Stimulated activated memory B cell treated with anti-CD40 and anti-IgM and Interleukin-4, amounts not matched to agents 10 μg/mL and 1 μg/mL and 100 μg/mL, for 72 hours (primary cell): Measurements from ENCODE around the gene ADGRL3.
"Not testable (repeated sequence)": the region's sequence is repeated elsewhere in the genome, so short reads cannot be mapped to it uniquely, and the experiment has no call there.

Source experiments
- ATAC-seq: fragments of 150-1000 bp; cut with Tn5 transposase; 2 replicates; pipeline ENCODE4 v1.10.0; 2021
- H3K27ac Mint-ChIP-seq: one replicate; pipeline ENCODE4 v1.8.0; 2022; ENCODE audit warnings: mild to moderate bottlenecking, mixed read lengths
- H3K27me3 Mint-ChIP-seq: one replicate; pipeline ENCODE4 v1.8.0; 2022; ENCODE audit warnings: mixed read lengths
- H3K36me3 Mint-ChIP-seq: one replicate; pipeline ENCODE4 v1.8.0; 2022; ENCODE audit warnings: mixed read lengths
- H3K4me1 Mint-ChIP-seq: one replicate; pipeline ENCODE4 v1.8.0; 2022; ENCODE audit warnings: mixed read lengths
- H3K4me3 Mint-ChIP-seq: one replicate; pipeline ENCODE4 v1.8.0; 2022; ENCODE audit warnings: mild to moderate bottlenecking, moderate library complexity, mixed read lengths
- H3K9me3 Mint-ChIP-seq: one replicate; pipeline ENCODE4 v1.8.0; 2022; ENCODE audit warnings: mixed read lengths

Gene ADGRL3

GRCh38 chr4:61646746-61647350 is 446.7 kb downstream of the ADGRL3 start:
- H3K36me3 Mint-ChIP-seq, H3K4me1 Mint-ChIP-seq, H3K9me3 Mint-ChIP-seq, H3K27ac Mint-ChIP-seq, ATAC-seq, H3K4me3 Mint-ChIP-seq, H3K27me3 Mint-ChIP-seq: not testable (repeated sequence)

- no peak for ATAC-seq
- no peak overlapping the region for H3K4me3 Mint-ChIP-seq
- no peak overlapping the region for H3K27ac Mint-ChIP-seq
- no peaks in the 10 kb centered on the region for H3K4me1 Mint-ChIP-seq
- H3K27me3 Mint-ChIP-seq, result no peaks in the 10 kb centered on the region
- no peaks in the 10 kb centered on the region for H3K36me3 Mint-ChIP-seq
- peaks cover 3% of the 10 kb centered on the region for H3K9me3 Mint-ChIP-seq
Observed at GRCh38 chr4:61648264-61648663, 448.1 kb downstream of the ADGRL3 start.

GRCh38 chr4:61657016-61657415 is 456.9 kb downstream of the ADGRL3 start:
- Mint-ChIP-seq H3K36me3 (no peaks in the 10 kb centered on the region), H3K27me3 (no peaks in the 10 kb centered on the region), H3K9me3 (peaks cover 3% of the 10 kb centered on the region), H3K27ac (no peak overlapping the region), H3K4me3 (no peak overlapping the region), H3K4me1 (no peaks in the 10 kb centered on the region)
- no peak for ATAC-seq

DNA sequence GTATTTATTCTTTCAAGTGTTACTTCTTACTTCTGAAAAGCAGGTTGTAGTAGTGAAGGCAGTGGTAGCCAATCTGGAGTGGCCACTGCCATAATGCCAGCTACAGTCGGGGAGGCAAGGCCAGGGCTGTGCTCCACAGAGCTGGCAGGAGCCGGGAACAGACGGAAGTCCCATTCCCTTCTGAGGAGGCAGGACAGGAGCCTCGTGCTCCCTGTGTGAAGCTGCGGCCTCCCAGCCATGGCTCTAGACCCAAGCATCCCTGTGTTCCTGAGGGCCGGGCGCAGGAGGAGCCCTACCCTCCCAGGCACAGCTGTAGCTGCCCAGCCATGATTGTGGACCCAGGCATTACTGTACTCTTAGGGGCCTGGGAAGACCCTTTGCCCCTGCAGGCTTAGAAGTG is 461.8 kb downstream of the ADGRL3 start:
- H3K27me3 Mint-ChIP-seq, result no peaks in the 10 kb centered on the region
- H3K9me3 Mint-ChIP-seq, result peaks cover 3% of the 10 kb centered on the region
- no peak overlapping the region for H3K27ac Mint-ChIP-seq
- ATAC-seq, result peak; percentile 48
- no peak overlapping the region for H3K4me3 Mint-ChIP-seq
- no peaks in the 10 kb centered on the region for H3K4me1 Mint-ChIP-seq
- no peaks in the 10 kb centered on the region for H3K36me3 Mint-ChIP-seq

DNA sequence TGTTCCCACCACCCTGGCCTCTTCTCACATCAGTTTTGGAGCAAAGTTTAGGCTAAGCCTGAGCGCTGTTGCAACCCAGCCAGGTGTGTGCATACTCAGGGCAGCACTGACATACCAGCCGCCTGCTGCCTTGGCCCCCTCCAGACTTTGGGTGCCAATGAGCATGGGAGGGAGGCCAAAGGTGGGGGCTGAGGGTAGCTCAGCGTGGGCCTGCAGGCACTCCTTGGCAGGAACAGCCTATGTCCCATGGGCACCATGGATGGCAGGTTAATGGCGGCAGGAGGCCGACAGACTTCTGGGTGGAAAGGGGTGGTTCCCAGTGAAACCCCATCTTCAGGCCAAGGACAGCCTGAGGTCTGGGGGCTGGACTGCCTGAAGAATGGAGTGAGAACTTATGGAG is 462.2 kb downstream of the ADGRL3 start:
- ATAC-seq, result peak; percentile 39
- Mint-ChIP-seq H3K4me3 (no peak overlapping the region), H3K9me3 (peaks cover 3% of the 10 kb centered on the region), H3K27ac (no peak overlapping the region), H3K4me1 (no peaks in the 10 kb centered on the region), H3K27me3 (no peaks in the 10 kb centered on the region), H3K36me3 (no peaks in the 10 kb centered on the region)

- H3K4me1 Mint-ChIP-seq, result no peaks in the 10 kb centered on the region
- no peaks in the 10 kb centered on the region for H3K36me3 Mint-ChIP-seq
- no peaks in the 10 kb centered on the region for H3K27me3 Mint-ChIP-seq
- ATAC-seq, result no peak
- no peak overlapping the region for H3K27ac Mint-ChIP-seq
- H3K9me3 Mint-ChIP-seq, result peaks cover 6% of the 10 kb centered on the region
- no peak overlapping the region for H3K4me3 Mint-ChIP-seq
Observed at GRCh38 chr4:61663310-61663709, 463.2 kb downstream of the ADGRL3 start.

- Mint-ChIP-seq H3K4me1 (no peaks in the 10 kb centered on the region), H3K27ac (no peak overlapping the region), H3K9me3 (peaks cover 3% of the 10 kb centered on the region), H3K4me3 (no peak overlapping the region), H3K36me3 (no peaks in the 10 kb centered on the region), H3K27me3 (no peaks in the 10 kb centered on the region)
- ATAC-seq, result no peak
Observed at GRCh38 chr4:61665649-61666048, 465.5 kb downstream of the ADGRL3 start.

GRCh38 chr4:61666244-61666643 is 466.1 kb downstream of the ADGRL3 start:
- Mint-ChIP-seq H3K9me3 (peaks cover 3% of the 10 kb centered on the region), H3K4me1 (no peaks in the 10 kb centered on the region), H3K27ac (no peak overlapping the region), H3K4me3 (no peak overlapping the region), H3K27me3 (no peaks in the 10 kb centered on the region), H3K36me3 (no peaks in the 10 kb centered on the region)
- no peak for ATAC-seq

GRCh38 chr4:61671599-61671998 is 471.5 kb downstream of the ADGRL3 start:
- peaks cover 3% of the 10 kb centered on the region for H3K9me3 Mint-ChIP-seq
- H3K27me3 Mint-ChIP-seq, result no peaks in the 10 kb centered on the region
- H3K4me1 Mint-ChIP-seq, result no peaks in the 10 kb centered on the region
- H3K4me3 Mint-ChIP-seq, result no peak overlapping the region
- H3K36me3 Mint-ChIP-seq, result no peaks in the 10 kb centered on the region
- no peak for ATAC-seq
- no peak overlapping the region for H3K27ac Mint-ChIP-seq

GRCh38 chr4:61675464-61675863 is 475.3 kb downstream of the ADGRL3 start:
- Mint-ChIP-seq H3K9me3 (no peaks in the 10 kb centered on the region), H3K27me3 (no peaks in the 10 kb centered on the region), H3K4me3 (no peak overlapping the region), H3K4me1 (no peaks in the 10 kb centered on the region), H3K27ac (no peak overlapping the region), H3K36me3 (no peaks in the 10 kb centered on the region)
- ATAC-seq, result no peak

DNA sequence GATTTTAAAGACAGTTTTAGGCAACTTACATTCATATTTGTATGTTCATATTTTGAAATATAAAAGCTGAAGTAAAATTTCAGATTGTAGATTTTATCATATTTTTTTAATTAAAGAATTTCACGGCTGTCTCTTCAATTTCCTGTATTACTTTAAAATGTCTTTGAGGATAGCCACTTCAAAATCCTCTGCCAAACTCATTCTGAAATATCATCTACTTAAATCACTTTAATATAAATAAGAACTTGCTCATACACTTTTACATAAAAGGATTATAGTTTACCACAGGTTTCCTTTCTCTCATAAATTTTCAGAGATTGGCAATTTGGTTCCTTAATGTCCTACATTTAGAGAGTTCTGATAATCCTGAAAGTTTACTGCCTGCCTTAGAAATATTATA is 478.2 kb downstream of the ADGRL3 start:
- no peak overlapping the region for H3K4me3 Mint-ChIP-seq
- H3K36me3 Mint-ChIP-seq, result no peaks in the 10 kb centered on the region
- H3K4me1 Mint-ChIP-seq, result no peaks in the 10 kb centered on the region
- H3K27me3 Mint-ChIP-seq, result no peaks in the 10 kb centered on the region
- H3K27ac Mint-ChIP-seq, result no peak overlapping the region
- peaks cover 1% of the 10 kb centered on the region for H3K9me3 Mint-ChIP-seq
- no peak for ATAC-seq

GRCh38 chr4:61693520-61693919 is 493.4 kb downstream of the ADGRL3 start:
- no peaks in the 10 kb centered on the region for H3K9me3 Mint-ChIP-seq
- ATAC-seq, result no peak
- H3K4me3 Mint-ChIP-seq, result no peak overlapping the region
- H3K4me1 Mint-ChIP-seq, result no peaks in the 10 kb centered on the region
- H3K27me3 Mint-ChIP-seq, result no peaks in the 10 kb centered on the region
- no peaks in the 10 kb centered on the region for H3K36me3 Mint-ChIP-seq
- no peak overlapping the region for H3K27ac Mint-ChIP-seq

DNA sequence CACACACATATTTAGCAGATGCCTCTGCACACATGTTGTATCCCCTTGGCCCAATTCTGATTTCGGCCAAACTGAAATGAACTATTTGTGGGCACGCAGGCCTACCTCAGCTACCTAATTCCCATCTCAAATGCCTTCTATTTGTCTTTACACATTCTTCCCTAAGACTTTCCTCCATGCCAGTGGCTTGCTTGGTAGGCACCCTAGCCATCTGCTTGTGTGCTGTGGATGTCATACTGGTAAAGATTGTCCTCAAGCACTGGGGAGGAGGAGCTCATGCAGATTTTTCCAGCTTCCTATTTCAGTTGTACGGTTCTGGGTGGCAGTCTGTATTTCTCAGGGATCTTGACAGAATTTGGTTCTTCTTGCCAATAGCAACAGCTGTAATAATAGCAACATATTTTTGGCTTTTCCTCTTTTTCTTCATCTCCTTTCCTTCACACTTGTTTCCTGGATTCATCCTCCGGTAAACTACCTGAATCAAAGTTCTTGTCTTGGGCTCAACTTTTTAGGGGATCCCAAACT is 514.3 kb downstream of the ADGRL3 start:
- no peak overlapping the region for H3K4me3 Mint-ChIP-seq
- H3K36me3 Mint-ChIP-seq, result no peaks in the 10 kb centered on the region
- peaks cover 2% of the 10 kb centered on the region for H3K9me3 Mint-ChIP-seq
- H3K27me3 Mint-ChIP-seq, result no peaks in the 10 kb centered on the region
- H3K27ac Mint-ChIP-seq, result no peak overlapping the region
- no peak for ATAC-seq
- no peaks in the 10 kb centered on the region for H3K4me1 Mint-ChIP-seq

DNA sequence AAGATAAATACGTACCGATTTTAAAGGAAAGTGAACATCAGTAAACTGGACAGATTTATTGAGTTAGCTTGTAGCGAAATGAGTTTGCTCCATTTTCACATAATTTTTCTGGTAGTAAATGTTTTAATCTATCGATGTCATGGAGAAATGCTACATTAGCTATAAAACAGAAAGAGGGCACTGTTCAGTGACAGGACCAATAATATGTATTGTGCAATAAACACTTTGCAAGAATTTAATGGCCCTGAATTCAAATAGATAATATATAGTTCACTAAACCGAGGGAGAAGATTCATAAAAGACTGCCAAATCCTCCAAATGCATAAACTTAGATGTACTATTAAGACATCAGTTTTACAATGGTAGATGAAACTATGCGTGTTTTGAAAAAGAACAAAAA is 516.3 kb downstream of the ADGRL3 start:
- Mint-ChIP-seq H3K36me3 (no peaks in the 10 kb centered on the region), H3K4me3 (no peak overlapping the region), H3K4me1 (no peaks in the 10 kb centered on the region), H3K27ac (no peak overlapping the region), H3K27me3 (no peaks in the 10 kb centered on the region), H3K9me3 (peaks cover 3% of the 10 kb centered on the region)
- no peak for ATAC-seq

DNA sequence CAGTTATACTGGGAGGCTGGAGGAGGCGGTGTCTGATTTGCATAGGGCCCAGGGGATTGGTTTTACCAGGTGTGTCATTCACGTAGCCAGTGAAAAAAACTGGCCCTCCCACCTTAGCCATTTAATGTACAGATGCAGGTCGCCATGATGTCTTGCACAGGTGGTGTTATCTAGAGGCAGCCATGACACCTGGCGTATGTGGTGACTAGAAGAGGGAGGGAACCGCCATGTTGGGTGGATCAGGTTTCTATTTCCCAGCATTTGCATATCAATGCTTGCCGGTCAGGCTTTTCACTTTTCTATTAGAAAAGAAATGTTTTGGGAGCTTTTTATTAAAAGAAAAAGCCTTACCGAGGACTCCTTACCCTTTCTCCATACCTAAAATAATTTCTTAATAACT is 523.4 kb downstream of the ADGRL3 start:
- H3K27me3 Mint-ChIP-seq, result no peaks in the 10 kb centered on the region
- ATAC-seq, result no peak

DNA sequence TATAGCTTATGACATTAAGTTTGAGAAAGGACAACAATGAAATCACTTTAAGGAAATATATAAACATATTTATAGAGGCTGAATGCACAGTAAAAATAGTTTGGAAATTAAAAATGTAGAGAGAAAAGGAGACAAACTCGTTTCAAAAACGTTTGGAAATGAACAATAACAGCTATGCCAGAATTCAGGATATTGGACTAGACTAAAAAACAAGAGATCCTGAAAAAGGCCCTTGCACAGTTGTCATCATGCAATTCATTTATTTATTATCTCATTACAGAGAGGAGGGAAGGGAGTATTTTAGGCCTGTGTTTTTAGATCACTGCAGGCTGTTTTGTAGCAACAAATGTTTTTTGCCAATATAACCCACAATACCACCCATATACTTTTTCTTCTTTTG is 527.2 kb downstream of the ADGRL3 start:
- Mint-ChIP-seq H3K27me3 (no peaks in the 10 kb centered on the region), H3K4me3 (no peak overlapping the region), H3K27ac (no peak overlapping the region), H3K4me1 (no peaks in the 10 kb centered on the region), H3K36me3 (no peaks in the 10 kb centered on the region), H3K9me3 (peaks cover 3% of the 10 kb centered on the region)
- ATAC-seq, result no peak

More for the DNA sequence above, 523.4 kb downstream of the ADGRL3 start:
- Mint-ChIP-seq H3K9me3 (peaks cover 6% of the 10 kb centered on the region), H3K27ac (no peak overlapping the region), H3K4me1 (no peaks in the 10 kb centered on the region), H3K36me3 (no peaks in the 10 kb centered on the region), H3K4me3 (no peak overlapping the region)

DNA sequence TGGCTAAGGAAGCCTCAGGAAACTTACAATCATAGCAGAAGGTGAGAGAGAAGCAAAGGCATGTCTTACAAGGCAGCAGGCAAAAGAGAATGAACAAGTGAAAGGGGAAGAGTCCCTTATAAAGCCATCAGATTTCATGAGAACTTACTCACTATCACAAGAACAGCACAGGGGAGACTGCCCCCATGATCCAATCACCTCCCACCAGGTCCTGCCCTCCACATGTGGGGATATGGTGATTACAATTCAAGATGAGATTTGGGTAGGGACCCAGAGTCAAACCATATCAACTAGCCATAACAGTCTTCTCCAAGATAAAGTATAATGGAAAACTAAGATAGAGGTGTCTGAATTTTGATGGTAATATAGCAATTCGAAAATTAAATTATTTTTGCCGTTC is 534.3 kb downstream of the ADGRL3 start:
- H3K9me3 Mint-ChIP-seq, result no peaks in the 10 kb centered on the region
- H3K36me3 Mint-ChIP-seq, result no peaks in the 10 kb centered on the region
- H3K27ac Mint-ChIP-seq, result no peak overlapping the region

More for the DNA sequence above, 534.3 kb downstream of the ADGRL3 start:
- no peak for ATAC-seq
- Mint-ChIP-seq H3K27me3 (no peaks in the 10 kb centered on the region), H3K4me1 (no peaks in the 10 kb centered on the region), H3K4me3 (no peak overlapping the region)
